Kasumi-1 (cell line): ENCODE results near the gene PTAFR.

Experiments
- DNase-seq, 2 experiments: peaks; one replicate each; lab custom pipeline; 2025; lab: John Stamatoyannopoulos, UW

Gene PTAFR

DNA sequence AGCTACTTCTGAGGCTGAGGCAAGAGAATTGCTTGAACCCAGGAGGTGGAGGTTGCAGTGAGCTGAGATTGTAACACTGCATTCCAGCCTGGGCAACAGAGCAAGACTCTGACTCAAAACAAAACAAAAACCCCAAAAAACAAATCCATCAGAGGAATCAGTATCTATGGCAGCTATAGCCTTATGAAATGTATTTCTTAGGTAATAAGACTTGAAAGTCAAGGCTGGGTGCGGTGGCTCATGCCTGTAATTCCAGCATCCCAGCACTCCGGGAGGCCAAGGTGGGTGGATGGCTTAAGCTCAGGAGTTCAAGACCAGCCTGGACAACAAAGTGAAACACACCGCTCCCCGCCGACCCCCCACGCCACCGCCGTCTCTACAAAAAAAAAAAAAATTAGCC, 56.9 kb downstream of the PTAFR start:
- DNase-seq = no peak

DNA sequence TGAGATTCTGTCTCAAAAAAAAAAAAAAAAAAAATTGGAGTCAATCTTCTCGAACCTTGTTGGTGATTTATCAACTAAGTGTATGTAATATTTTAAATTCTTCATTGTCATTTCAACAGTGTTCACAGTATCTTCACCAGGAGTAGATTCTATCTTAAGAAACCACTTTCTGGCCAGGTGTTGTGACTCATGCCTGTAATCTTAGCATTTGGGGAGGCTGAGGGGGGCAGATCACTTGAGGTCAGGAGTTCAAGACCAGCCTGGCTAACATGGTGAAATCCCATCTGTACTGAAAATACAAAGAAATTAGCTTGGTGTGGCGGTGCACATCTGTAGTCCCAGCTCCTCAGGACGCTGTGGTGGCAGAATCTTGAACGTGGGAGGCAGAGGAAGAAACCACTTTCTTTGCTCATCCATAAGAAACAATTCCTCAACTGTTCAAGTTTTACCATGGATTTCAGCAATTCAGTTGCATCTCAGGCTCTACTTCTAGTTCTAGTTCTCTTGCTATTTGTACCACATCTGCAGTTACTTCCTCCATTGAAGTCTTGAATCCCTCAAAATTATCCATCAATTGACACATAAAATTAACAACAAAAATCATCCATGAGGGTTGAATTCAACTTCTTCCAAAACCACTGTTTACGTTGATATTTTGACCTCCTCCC, 57.7 kb downstream of the PTAFR start:
- no peak for DNase-seq

DNA sequence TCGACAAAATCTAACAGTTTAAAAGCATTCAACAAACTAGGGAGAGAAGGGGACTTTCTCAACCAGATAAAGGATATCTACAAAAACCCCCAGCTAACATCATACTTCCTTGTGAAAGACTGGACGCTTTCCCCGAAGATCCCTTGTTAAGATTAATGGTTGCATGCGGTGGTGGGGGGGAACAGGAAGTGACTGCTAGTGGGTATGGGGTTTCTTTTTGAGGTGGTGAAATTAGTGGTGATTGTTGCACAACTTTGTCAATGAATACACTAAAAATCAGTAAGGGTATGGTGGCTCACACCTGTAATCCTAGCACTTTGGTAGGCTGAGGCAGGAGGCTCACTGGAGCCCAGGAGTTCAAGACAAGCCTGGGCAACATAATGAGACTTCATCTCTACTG, 61.2 kb downstream of the PTAFR start:
- peak; percentile 72 to 80 for DNase-seq

DNA sequence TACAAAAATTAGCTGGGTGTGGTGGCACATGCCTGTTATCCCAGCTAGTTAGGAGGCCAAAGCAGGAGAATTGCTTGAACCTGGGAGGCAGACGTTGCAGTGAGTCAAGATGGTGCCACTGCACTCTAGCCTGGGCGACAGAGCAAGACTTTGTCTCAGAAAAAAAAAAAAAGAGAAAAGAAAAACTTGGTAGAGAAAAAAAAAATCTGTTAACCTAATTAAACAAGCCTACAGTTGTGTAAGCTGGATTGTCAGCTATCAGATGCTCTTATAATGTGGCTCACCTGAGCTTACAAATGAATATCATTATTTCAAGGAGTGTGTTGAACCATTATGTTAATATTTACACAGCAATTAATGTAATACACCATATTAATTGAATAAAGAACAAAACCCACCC, 61.6 kb downstream of the PTAFR start:
- no peak for DNase-seq

DNA sequence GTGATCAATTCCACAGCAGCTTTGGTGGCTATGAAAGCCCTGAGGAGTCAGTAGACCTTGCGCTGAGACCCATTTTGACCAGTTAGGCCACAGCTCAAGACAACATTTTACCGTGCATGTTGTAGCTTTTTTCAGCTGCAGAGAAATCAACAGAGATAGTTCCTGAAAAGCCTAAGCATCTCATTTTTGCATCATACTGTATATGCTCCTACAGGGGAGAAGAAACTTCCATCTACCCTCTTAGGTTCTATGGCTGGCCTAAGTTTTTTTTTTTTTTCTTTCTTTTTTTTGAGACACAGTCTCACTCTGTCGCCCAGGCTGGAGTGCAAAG, 63.3 kb downstream of the PTAFR start:
- no peak for DNase-seq

DNA sequence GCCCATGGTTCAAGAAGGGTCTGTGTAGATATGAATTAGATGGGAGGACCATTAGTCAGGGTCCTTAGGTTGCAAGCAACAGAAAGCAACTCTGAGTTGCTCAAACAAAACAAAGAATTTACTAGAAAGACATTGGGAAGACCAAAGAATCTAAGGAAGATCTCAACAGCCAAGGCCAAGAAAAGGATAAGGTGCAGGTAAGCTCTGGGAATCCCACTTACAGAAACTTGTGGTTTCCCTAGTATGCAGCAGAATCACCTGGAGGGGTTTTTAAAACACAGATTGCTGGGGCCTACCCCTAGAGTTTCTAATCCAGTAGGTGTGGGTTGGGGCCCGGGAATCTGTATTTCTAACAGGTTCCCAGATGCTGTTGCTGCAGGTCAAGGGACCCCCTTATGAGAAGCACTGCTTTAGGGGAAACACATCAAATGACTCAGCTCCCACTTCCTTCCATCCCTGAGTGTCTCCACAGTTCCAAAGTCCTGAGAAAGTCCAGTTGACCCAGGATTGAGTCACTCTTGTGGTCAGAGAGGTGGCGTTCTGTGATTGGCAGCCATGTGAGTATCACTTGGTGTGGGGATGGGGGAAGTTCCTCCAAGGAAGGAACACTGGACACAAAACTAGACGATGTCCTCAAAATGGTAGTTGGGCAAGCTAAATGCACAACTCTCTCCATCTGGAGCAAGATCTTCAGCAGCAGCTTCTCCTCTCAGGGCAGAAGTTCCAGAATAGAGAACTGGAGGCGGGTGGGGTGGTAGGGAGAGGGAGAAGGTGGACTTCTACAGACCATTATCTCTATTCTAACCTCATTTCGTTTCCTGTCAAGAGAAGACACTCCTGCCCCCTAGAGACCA, 63.9 kb downstream of the PTAFR start:
- DNase-seq = peak; percentile 13 to 28

DNA sequence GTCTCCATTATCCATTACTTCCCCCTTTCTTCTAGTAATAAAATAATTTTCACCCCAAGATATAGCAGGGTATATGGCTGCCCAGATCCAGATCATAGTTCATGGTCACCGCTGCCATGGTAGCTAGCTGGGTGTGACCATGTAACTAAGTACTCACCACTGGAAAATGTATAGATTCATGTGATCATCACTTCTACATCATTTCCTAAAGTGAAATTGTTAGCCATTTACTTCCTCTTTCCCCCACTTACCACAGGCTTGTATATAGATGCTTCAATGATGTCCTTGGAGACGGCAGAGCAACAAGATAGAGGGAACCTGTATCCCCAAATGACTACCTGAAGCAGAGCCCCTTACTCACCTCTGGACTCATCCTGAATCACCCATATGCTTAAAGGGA, 65.3 kb downstream of the PTAFR start:
- peak; percentile 80 to 82 for DNase-seq

DNA sequence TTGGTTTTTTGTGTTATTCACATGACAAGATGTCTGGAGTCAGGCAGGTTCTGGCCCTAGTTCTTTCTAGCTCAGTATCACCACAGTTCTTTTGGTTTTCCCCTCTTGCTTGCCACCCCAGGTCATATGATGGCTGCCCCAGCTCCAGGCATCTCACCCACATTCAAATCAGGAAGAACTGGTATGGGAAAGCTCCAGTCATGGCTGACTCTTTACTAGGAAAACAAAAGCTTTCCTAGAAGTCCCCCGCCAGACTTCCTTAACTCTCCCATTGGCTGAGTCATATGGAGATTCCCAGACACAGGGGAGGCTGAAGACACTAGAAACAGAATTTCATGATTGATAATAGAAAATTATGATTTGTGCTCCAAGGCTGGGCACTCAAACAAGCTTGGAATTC, 65.9 kb downstream of the PTAFR start:
- DNase-seq = no peak

DNA sequence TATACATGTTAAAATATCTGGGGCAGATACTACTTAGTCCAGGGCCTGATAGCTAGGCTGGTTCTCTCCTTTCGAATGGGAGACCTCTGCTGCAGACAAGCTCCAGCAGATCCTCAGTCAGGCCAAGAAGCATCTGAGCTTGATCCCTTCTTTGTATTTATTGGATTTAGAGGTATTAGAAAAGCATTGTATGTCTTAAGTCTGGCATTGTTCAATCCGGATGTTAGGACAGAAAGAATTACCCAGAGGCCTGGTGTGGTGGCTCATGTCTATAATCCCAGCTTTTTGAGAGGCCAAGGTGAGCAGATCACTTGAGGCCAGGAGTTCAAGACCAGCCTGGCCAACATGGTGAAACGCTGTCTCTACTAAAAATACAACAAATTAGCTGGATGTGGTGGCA, 66.9 kb downstream of the PTAFR start:
- DNase-seq = no peak

DNA sequence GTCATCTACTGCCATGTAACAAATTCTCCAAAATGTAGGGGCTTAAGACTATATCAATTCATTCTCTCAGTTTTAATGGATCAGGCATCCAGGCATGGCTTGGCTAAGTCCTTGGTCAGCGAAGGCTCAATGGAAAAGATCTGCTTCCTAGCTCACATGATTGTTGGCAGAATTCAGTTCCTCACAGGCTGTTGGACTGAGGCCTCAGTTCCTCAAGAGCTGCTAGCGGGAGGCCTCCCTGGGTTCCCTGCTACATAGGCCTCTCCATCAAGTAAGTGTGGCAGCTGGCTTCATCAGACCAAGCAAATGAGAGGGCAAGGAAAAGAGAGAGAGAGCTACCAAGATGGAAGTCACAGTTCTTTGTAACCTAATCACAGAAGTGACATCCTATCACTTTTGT, 68.5 kb downstream of the PTAFR start:
- no peak for DNase-seq

DNA sequence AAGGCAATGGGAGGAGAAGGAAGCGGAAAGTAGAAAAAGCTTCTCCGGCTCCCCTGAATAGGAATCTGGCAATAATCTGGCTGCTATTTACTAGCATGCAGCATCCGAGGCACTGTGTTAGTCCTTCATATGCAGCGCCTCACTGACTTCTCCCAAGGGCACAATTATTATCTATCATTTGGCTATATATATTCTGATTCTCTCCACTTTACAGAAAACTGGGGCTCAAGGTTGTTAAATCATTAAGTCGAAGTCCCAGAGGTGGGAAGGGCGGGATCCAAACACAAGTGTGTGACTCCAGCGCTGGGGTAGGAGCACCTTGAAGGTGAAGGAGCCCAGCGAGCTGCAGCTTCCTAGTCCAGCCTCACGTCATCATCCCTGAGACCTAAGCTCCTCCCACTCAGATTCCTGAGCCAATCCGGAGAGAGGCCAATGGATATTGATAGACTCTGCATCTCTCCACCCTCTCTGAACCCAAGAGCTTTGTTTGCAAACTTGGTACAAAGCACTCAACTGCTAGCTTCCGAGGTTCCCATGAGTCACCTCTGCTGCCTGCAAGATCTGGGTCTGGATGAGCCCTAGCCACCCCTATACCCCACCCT, 71.5 kb downstream of the PTAFR start:
- DNase-seq = no peak

DNA sequence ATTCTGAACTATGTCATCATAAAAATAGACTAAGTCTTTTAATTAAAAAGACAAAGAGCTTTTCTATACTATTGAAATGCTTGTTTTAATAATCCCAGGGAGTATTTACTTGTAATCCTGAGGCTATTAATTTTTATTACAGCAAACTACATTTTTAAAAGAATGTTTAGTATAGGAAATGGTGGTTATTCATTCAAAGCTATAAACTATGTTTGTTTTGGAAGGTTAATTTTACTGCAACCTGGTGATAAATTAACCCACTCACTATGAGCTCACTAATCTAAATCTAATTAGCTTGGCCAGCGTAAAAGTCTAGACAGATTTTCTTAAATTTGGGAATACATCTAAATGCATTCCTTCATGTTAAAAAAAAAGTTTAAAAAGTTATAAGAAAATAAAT, 74.3 kb downstream of the PTAFR start:
- DNase-seq = no peak

DNA sequence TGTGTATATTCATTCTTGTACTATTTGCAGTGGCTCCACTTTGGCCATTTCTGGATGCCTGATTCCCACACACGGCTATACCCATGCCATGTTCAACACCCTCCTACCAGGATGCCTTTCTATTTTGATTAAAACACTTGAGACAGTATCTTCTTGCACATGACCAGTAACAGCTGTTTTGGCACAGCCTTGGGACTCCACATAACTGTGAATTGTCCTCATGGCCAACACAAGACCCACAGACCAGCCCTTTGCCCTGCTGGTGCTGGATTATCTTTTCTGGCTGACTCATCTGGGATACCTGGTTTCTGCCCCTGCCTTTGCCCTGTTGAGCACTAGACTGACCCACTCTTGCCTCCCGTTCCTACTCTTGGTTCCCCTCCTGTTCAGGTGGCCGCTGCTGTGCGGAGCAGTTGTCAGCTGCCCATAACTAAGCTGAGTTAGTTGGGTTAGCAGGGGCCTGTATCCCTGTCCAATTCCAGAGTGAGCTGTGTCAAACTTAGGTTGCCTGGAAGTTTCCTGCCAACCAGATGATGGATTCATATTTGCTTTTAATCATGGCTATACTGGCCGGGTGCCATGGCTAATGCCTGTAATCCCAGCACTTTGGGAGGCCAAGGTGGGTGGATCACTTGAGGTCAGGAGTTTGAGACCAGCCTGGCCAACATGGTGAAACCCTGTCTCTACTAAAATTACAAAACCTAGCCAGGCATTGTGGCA, 77.3 kb downstream of the PTAFR start:
- DNase-seq = no peak
